HG03378 (cell line): Measurements from ENCODE around the gene PPP1R3E.

Experiments used
- ATAC-seq: cut with Tn5 transposase; IDR thresholded peaks from one replicate; pipeline ENCODE4 v1.9.1; 2021; ENCODE audit warnings: mild to moderate bottlenecking, moderate library complexity; ENCODE audit not compliant: unreplicated experiment

The PPP1R3E gene

DNA sequence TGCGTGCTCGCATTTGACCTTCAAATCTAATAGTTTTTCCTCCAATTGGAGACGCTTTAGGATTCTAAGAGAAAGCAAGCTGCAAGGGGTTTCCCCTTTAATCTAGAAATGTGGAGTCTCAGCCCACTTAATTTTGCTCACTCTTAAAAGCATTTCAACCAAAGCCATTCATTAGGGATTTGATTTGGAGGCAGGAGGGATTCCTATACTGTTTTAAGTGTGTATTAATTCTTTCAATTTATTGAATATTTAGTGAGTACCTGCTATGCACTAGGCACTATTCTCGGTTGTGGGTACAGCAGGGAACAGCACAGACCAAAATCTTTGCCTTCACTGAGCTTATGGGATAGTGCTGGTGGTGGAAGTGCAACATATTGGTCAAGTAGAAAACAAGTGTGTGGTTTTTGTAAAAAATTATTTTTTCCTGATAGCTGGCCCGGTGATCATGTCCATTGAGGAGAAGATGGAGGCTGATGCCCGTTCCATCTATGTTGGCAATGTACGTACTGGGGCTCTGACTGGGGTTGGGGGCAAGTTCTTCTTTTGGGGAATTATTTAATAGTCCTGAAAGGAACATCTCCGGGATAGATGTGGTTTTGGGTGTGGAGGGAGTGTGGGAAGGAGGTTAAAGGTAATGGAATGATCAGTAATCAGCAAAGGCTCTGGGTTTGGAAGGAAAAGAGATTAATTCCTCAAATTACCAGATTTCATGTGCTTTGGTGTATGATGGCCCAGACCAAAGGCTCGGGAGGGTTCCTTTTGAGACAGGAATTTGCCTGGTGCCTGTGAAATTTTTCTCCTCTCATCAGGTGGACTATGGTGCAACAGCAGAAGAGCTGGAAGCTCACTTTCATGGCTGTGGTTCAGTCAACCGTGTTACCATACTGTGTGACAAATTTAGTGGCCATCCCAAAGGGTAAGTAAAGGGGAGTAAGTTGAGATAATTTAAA is 20.2 kb upstream of the PPP1R3E start:
- no peak for ATAC-seq

DNA sequence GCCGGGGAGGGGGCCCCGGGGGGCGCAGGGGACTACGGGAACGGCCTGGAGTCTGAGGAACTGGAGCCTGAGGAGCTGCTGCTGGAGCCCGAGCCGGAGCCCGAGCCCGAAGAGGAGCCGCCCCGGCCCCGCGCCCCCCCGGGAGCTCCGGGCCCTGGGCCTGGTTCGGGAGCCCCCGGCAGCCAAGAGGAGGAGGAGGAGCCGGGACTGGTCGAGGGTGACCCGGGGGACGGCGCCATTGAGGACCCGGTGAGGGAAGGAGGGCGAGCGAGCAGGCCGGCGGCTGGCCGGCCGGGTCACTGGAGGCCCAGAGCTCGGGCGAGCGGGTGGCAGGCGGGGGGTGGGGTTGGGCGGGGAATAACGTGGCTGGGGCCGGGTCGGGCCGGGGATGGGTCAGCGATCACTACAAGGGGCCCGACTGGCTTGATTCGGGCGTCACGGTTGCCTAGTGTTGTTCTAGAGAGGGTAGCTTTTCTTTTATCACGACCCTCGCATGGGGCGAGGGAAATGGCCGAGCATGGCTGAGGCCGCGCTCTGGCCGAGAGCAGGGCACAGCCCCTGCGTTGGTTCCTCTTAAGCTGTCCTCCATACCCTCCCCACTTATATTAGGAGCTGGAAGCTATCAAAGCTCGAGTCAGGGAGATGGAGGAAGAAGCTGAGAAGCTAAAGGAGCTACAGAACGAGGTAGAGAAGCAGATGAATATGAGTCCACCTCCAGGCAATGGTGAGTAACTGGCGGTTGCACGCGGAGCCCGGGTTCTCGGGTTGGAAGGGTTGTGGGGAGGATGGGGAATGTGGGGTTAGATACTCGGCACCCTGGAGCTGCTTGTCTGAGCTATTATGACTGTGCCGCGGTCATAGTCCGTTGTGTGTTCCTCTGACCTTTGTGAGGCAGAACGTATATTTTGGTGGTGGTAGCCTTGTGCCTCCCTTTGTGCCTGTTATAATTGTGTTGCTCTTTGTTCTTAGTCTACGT is 19.2 kb upstream of the PPP1R3E start:
- no peak for ATAC-seq

DNA sequence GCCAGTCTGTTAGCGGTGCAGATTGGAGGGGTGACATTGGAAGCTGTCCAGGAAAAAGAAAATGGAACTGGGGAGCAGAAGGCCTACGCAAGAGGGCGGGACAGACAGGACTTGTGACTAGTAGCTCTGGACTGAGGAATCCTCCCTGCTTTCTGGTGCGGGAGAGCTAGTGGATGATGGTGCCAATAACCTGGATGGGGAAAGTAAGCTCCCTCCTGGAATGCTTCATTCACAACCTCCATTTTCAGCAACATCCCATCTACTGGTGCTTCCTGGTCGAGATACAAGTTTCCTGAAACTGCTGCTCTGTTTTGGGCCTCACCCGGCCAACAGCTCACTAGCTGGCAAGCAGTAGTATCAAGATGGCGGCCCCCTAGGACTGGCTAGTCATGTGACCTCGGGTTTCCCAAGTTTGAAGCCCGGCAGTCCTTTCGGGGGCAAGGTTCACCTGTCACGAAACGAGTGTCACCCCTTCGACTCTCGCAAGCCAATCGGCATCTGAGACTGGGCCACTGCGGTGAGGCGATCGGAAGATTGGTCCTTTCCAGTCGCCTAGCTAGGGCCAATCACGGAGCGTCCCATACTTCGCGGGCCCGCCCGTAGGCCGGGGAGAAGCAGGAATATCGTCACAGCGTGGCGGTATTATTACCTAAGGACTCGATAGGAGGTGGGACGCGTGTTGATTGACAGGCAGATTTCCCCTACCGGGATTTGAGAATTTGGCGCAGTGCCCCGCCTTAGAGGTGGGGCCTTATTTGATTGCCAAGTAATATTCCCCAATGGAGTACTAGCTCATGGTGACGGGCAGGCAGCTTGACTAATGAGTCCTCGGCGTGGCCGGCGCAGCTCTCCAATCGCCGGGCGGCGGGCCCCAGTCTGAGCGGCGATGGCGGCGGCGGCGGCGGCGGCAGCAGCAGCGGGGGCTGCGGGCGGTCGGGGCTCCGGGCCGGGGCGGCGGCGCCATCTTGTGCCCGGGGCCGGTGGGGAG is 18.2 kb upstream of the PPP1R3E start, which contains the start of gene PABPN1:
TSS of gene PABPN1 (plus strand) at position 874 of the 988 bp plus-strand sequence. CDS start at position 887, 13 bp downstream.
- ATAC-seq: peak; percentile 92

DNA sequence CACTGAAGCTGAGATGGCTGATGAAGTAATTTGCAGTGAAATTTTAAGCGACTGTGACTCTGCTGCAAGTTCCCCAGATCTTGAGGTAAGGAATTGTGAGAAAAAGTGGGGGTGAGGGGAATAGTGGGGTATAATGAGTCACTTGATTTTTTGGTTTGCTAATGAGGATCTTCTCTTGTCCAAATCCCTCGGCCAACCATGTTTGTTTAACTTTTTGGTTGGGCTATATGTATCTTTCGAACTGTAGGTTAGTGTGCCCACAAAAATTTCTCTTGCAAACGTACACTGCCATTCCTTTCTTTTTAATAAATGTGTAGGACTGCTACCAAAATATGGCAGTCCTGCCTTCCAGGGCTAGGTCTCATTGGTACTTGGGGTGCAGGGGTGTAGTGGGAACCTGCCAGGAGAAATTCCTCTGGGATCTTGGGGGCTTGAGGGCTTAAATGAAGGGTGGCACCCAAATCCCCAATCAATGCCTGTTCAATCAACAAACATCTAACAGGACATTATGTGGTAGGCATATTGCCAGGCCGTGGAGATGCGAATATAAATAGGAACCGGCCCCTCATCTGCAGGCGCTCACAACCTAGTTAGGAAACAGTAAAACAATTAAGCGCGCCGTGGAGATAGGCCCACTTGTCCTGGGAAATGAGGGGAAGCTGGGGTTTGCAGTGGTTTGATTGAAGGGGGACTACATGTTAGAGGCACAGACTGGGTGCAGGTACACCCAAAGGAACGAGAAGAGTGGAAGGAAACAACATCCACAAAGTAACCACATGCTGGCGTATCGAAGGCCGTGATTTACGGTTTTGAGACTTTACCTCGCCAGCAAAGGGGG is 17.3 kb upstream of the PPP1R3E start:
- no peak for ATAC-seq

DNA sequence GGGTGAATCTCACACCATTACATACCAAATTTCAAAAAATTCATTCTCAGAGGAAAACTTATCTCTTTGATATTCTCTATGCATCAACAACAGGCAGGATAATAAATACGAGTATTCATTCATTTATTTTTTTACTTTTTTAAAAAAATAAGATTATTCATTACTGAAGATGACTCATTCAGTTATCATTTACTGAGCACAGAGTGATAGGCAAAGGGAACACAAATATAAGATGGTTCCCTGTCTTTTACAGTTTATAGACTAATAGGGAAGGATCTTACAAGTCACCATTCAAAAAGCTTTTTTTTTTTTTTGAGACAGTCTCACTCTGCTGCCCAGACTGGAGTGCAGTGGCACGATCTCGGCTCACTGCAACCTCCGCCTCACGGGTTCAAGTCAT is 13.6 kb upstream of the PPP1R3E start:
- no peak for ATAC-seq

DNA sequence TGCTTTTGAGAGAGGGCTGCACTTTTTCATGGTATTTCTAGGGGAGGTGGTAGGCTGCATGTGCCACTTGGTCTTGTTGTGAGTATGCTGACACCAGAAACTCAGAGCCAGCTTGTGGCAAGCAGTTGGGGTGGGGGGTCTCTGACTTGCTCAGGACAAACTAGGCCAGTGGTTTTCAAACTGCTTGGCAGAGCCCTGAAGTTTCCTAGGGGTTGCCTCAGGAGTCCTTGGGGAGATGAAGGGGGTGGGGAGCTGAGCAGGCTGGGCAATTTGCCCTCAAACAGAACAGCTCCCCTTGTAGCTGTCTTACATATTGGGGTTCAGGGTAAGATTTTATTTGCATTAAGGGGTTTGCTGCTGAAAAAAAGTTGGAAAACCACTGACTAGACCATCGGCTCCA is 7.9 kb upstream of the PPP1R3E start:
- no peak for ATAC-seq

DNA sequence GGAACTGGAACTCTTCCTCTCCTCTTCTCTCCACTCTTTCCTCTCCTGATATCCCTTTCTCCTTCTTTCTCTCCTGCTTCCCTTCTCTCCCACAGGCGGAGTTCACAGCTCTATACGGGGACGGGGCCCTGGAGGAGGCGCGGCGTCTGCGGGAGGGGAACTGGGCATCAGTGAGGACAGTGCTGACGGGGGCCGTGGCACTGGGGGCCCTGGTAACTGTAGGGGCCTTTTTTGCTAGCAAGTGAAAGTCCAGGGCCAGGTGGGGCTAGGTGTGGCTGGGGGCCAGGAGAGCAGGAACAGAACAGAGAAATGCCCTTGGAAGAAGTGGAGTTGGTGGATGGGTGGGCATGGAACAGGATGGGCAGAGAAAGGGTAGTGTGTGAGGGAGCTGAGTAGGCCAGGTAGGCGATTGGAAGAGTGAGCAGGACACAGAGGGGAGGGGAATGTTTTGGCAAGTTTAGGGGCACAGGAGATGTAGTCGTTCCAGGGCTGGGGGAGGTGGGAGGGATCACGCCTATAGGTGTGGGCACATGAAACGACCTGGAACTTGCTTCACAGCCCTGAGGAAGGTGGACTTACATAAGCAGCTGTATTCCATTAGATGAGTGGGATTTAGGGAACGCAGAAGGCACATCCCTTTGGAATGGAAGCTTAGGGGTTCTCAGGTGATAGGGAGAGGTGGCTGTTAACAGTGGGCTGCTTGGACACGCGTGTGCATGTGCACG is 6.2 kb upstream of the PPP1R3E start:
- no peak for ATAC-seq

DNA sequence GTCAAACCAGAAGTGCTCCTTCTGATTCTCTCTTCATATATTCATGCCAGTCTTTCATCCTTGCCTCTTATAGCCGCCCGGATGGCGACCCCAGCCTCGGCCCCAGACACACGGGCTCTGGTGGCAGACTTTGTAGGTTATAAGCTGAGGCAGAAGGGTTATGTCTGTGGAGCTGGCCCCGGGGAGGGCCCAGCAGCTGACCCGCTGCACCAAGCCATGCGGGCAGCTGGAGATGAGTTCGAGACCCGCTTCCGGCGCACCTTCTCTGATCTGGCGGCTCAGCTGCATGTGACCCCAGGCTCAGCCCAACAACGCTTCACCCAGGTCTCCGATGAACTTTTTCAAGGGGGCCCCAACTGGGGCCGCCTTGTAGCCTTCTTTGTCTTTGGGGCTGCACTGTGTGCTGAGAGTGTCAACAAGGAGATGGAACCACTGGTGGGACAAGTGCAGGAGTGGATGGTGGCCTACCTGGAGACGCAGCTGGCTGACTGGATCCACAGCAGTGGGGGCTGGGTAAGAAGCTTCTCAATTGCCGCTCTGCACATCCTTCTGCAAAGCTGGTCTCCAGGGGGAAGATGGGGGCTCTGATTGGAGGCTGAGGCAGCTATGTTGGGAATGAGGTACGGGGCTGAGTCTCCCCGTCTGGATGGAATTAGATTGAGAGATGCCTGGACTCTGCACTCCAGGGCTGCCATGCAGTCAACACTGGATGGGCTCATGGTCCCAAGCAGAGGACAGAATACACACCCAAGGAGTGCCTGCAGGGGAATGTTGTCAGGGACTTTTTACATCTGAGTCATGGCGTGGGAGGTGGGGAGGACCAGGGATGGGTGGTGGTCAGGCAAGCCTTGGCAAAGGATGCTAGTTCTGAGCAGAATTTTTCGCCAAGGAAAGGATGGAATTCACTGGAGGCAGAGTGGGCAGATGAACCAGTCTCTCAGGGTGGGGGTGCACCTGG is 5.3 kb upstream of the PPP1R3E start:
- ATAC-seq: no peak

DNA sequence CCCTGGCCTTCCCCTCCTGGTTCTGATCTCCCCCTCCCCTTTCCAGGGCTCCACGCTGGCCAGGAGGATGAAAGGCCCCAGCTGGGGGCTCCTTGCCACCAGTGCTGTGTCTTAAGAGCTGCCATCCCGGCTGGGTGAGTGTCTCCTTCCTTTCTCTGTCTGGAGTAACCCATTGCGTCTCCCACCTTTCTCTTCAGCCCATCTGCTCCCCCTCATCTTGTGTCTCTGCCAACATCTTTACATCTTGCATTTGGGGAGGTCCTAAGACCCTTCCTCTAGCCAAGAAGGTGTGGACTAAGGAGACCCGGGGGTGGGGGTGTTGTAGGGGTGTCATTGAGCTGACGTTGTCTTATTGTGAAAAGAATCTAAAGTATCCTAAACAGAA is 4.5 kb upstream of the PPP1R3E start:
- no peak for ATAC-seq

DNA sequence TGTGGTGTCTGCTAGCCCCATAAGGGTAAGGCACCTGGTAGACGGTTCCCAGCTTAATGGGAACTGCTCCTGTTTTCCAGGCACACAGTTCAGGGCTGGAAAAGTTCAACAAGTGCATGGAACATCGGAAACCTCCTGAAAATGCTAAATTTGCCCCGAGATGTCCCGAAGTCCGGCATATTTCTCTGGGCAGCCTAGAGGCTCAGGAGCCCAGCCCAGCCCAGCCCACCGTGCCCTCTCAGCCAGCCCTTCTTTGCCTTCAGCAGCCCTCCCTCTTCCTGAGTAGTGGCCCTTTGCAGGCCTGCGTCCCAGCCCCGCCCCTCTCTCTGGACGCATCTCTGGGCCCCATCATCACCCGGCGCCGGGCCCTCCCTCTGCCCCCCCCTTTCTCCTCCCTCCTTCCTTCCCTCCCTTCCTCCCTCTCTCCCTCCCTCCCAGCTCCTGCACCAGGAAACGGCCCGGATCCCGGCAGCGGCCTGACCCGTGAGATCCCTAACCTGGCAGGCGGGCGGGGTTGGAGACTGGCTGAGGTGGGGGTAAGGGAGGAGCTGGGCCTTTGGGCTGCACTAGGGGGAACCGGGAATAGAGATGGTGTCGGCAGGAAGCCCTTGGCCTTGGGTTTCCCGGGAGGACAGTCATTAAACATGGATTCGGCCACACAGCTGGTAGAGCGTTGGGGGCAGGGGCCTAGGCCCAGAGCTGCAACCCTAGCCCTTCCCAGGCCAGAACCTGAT is 3.9 kb upstream of the PPP1R3E start, which contains the start of gene BCL2L2:
TSS of gene BCL2L2 (plus strand) at position 422 of the 734 bp plus-strand sequence. CDS start 935 bp downstream, outside the sequence.
- ATAC-seq: no peak

DNA sequence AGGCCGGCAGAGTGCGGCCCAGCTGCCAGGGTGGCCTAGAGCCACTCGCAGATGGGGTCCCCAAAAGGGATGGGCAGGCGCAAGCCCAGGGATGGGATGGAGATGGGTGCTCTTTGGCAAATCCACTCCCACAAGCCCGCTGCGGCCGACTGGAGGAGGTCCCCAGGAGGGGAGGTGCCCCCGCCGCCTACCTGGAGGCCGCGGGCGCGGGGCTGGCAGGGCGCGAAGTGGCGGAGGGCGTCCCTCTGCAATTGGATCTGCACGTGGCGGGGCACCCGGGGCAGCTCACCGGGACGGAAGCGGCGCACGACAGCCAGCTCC is 730 bp downstream of the PPP1R3E start:
- ATAC-seq: no peak

DNA sequence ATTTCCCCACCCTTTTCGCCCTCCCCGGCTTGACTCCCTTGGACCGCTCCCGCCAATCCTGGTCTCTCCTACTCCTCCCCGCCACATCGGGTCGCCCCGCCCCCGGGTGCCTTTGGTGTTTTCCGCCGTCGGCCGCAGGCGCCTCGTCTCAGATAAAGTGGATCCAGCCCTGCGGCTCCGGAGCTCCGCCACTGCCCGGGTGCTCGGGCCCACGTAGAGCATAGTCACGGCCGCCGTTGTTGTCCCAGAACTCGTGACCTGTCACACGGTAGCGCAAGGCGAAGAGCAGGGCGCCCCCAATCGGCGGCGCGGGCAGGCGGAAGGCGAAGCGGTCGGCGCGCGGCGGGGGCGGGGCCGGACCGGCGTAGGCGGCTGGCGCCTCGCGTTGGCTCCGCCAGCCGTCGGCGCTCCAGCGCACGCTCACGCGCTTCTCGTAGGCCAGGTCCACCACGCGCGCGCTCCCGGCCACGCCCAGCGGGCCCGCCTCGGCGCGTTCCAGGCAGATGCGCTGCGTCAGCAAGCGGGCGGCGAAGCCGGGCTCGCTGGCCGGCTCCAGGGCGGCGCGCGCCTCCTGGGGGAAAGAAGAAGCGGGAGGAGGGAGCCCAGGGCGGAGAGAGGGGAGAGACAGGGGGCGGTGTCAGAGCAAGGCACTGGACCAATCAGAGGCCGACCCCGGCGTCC is 1.2 kb downstream of the PPP1R3E start:
- peak; percentile 65 for ATAC-seq

DNA sequence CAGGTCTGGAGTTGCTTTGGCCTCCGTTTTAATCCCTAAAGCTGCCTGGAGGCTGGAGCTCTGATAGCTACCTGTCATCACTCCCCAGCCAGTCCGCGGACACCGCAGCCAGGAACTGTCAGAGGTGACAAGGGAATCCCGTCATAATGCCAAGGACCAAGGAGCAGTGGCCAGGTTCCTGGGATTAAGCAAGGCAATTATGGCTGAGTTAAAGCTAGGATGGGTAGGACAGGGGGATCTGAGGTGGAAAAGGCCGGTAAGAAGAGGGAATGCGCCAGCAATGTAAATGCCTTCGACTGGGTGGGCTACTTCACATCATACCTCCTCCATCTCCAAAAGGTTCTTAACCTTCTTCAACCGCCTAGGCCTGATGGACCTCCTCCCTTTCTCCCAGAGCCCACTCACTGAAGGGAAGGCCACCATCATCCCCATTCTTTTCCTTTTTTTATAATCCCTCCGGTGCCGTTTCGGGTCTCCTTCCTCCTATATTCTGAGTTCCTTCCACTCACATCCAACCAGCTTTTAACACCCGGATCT is 1.9 kb downstream of the PPP1R3E start:
- ATAC-seq: no peak

DNA sequence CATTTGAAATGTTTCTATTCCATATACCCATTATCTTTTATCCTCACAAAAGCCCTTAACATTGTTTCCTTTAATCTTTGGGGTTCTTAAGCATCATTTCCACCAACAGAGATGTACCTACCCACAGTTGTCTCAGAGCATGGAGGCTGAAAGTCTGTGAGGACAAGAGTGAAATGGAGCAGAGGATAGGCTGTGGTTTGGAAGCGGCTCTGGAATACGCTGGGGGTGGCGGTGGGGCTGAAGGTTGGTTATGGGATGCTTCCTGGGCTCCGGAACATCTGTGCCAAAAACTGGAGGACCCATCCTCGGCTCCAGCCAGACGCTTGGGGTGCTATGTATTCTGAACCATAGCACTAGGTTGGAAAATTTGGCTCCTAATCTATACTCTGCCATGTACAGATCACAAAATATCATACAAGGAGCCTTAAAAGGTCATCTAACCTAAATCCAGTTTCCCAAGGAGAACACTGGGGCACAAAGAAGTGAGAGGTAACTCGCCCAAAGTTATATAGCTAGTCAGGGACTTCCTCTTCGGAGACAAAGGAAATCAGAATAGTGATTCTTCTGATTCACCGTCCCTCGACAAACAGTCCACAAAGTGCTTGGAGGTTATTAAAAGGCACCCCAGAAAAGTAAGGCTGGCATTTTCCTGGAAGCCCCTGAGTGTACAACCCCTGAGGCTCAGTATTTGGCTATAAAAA is 2.5 kb downstream of the PPP1R3E start:
- no peak for ATAC-seq

DNA sequence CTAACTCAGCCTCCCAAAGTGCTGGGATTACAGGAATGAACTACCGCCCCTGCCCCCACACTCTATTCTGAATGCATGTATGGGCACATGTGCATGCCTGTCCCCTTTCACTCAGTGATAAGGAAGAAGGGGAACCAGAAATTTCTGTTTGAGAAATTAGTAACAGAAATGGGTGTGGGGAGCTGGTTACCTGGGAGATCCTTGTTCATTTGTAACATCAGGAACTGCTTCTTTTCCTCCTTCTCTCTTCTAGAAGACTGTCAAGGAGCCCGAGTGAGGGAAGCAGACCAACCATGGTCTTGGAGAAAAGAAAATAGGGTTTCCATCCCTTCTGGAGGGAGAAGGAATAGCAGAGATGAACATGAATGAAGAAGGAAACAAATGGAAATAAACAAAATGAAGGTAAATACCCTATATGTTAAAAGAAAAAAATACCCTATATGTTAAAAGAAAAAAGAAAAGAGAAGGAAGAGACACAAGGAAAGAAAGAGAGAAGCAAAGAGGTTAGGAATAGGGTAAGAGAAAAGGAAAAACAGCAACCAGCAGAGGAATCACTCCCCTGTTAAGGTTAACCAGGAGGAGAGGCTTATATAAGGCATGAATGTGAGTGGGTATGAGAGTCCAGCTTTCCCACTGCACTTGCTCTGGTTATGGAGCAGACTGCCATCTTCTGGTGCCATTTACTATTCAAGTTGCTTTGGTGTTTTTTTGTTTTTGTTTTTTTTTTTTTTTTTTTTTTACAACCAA is 3.3 kb downstream of the PPP1R3E start:
- no peak for ATAC-seq
